RWPE1 (cell line): ENCODE measurements around the gene NT5DC4.

Experiments used
- CTCF ChIA-PET: fragments of 350-600 bp; sonication (Branson Sonifier 250); formaldehyde crosslinking; extraction: SDS; loops from one replicate; lab custom pipeline; 2021; lab: Yijun Ruan, JAX
- POLR2A ChIA-PET: fragments of 400-600 bp; formaldehyde crosslinking; extraction: SDS; loops from one replicate; lab custom pipeline; 2020; ENCODE audit warnings: antibody characterized with exemption; ENCODE audit not compliant: low non-redundant PET; lab: Yijun Ruan, JAX
- DNase-seq: peaks from one replicate; pipeline ENCODE4 v3.0.0; 2012; ENCODE audit warnings: low spot score
- H3K27ac ChIP-seq: fragments of 450-650 bp; 2 replicates; pipeline ENCODE4 v1.5.1; 2017
- CTCF ChIP-seq: fragments of 450-650 bp; conservative IDR thresholded peaks from 2 replicates; pipeline ENCODE4 v1.5.1; 2017; ENCODE audit warnings: low read depth, mild to moderate bottlenecking

NT5DC4 gene

GRCh38 chr2:112764071-112765044 is 43.5 kb downstream of the NT5DC4 start, which contains the start of gene CKAP2L:
TSS of gene CKAP2L (minus strand) at chr2:112764609. CDS start at chr2:112764598, 11 bp downstream.
- peak within 1 kb of the TSS; percentile 94 for H3K27ac ChIP-seq
- peak; percentile 98 for DNase-seq
- TF ChIP-seq CTCF, result no peak
- POLR2A ChIA-PET, result interaction anchor here (0.5 to 0.6 kb wide), 2 partner anchors 113 to 144 kb away, joined by 4 to 9 read pairs; no protein-coding TSS in a partner anchor
- CTCF ChIA-PET, result interaction anchor here (0.5 to 0.6 kb wide), 3 partner anchors 12 to 91 kb away, joined by 3 read pairs; no protein-coding TSS in a partner anchor

- CTCF ChIA-PET, result interaction anchor here (0.5 to 0.6 kb wide), 2 partner anchors 39 to 90 kb away, joined by 3 read pairs; no protein-coding TSS in a partner anchor
- TF ChIP-seq CTCF, result no peak
- peak overlapping the region; percentile 94 for H3K27ac ChIP-seq
- POLR2A ChIA-PET, result interaction anchor here (0.6 kb wide), 1 partner anchor 112 kb away, joined by 4 read pairs; no protein-coding TSS in a partner anchor
- DNase-seq, result no peak
These were observed 44.4 kb downstream of the NT5DC4 start for GRCh38 chr2:112765251-112765650.

- CTCF ChIA-PET, result interaction anchor here (1.0 kb wide), 1 partner anchor 174 kb away, joined by 3 read pairs; no protein-coding TSS in a partner anchor
- POLR2A ChIA-PET, result no interaction called here
- TF ChIP-seq CTCF, result no peak
- H3K27ac ChIP-seq, result no peak overlapping the region
- no peak for DNase-seq
These were observed 47.0 kb downstream of the NT5DC4 start for GRCh38 chr2:112767693-112768330.

- CTCF ChIA-PET, result interaction anchor here (1.0 kb wide), 2 partner anchors 117 to 173 kb away, joined by 3 read pairs; no protein-coding TSS in a partner anchor
- H3K27ac ChIP-seq, result no peak overlapping the region
- no peak for TF ChIP-seq CTCF
- no peak for DNase-seq
- POLR2A ChIA-PET, result no interaction called here
These were observed 47.6 kb downstream of the NT5DC4 start for GRCh38 chr2:112768432-112768831.

- POLR2A ChIA-PET, result no interaction called here
- H3K27ac ChIP-seq, result no peak overlapping the region
- no peak for TF ChIP-seq CTCF
- DNase-seq, result no peak
- CTCF ChIA-PET, result interaction anchor here (0.5 to 1.0 kb wide), 4 partner anchors 58 to 883 kb away, joined by 3 to 5 read pairs (median 4); no protein-coding TSS in a partner anchor
These were observed 51.5 kb downstream of the NT5DC4 start for GRCh38 chr2:112772322-112772721.
